Breast epithelium (tissue), 4 donors: ENCODE data around the gene NANOGP8. TPM values are rescaled to one million over a fixed set of nuclear protein-coding genes. Genes with fewer than 3 reads are reported as not detected.
"Not testable (repeated sequence)": the region's sequence is repeated elsewhere in the genome, so short reads cannot be mapped to it uniquely, and the experiment has no call there.

Experiments
- DNase-seq, 2 donors: peaks; one replicate each; pipeline ENCODE4 v3.0.0-alpha.2; 2019; ENCODE audit warnings: low spot score in 2 of 2
- H3K27ac ChIP-seq, 2 donors: fragments of 200-600 bp; sonication (generic) in 1 of 2; one replicate each; pipeline ENCODE4 v1.5.1; 2016 to 2019; ENCODE audit warnings: mild to moderate bottlenecking in 1 of 2
- H3K27me3 ChIP-seq, 2 donors: fragments of 200-600 bp; sonication (generic) in 1 of 2; one replicate each; pipeline versions ENCODE4 v1.5.1 to v1.6.0; 2017 to 2019; ENCODE audit warnings: control low read depth in 1 of 2, mild to moderate bottlenecking in 1 of 2
- H3K36me3 ChIP-seq: fragments of 200-600 bp; one replicate; pipeline ENCODE4 v1.5.1; 2019
- H3K4me1 ChIP-seq, 2 donors: fragments of 200-600 bp; sonication (generic); one replicate each; pipeline ENCODE4 v1.5.1; 2016 to 2019; ENCODE audit warnings: control low read depth in 1 of 2
- H3K4me3 ChIP-seq, 3 donors: fragments of 200-600 bp; sonication (generic); 1 replicate in 2 of 3; 2 replicates in 1 of 3; pipeline ENCODE4 v1.5.1; 2016 to 2019; ENCODE audit warnings: mild to moderate bottlenecking in 3 of 3, moderate library complexity in 2 of 3
- H3K9me3 ChIP-seq, 2 donors: fragments of 200-600 bp; sonication (generic) in 1 of 2; one replicate each; pipeline ENCODE4 v1.5.1; 2016 to 2019; ENCODE audit warnings: control low read depth in 1 of 2
- CTCF ChIP-seq, 3 donors: fragments of 450-650 bp; IDR thresholded peaks; one replicate each; pipeline ENCODE4 v1.5.1; 2016 to 2017; ENCODE audit warnings: antibody characterized with exemption in 3 of 3, mild to moderate bottlenecking in 3 of 3, moderate library complexity in 3 of 3
- POLR2A ChIP-seq: fragments of 450-650 bp; IDR thresholded peaks from one replicate; pipeline ENCODE4 v1.6.1; 2016; ENCODE audit warnings: antibody characterized with exemption, mild to moderate bottlenecking, moderate library complexity
- POLR2AphosphoS5 ChIP-seq, 3 donors: sonication (generic); formaldehyde crosslinking; IDR thresholded peaks; one replicate each; pipeline ENCODE4 v1.6.1; 2017; ENCODE audit warnings: antibody characterized with exemption in 3 of 3
- intact Hi-C: fragments of 100-400 bp; cut with DNase I; formaldehyde crosslinking; loops from one replicate; pipeline ENCODE4 v1.15.1; 2023; ENCODE audit warnings: low total_unique reads
- total RNA-seq, 3 donors: library from RNA; depleted of rRNA; stranded (reverse); fragments of >200 nt; gene quantifications; one replicate each; pipeline ENCODE4 v1.1.0, GENCODE V29; 2016

NANOGP8 gene
- 1 to 10 TPM; 1.1 to 1.3 (median 1.3) TPM for total RNA-seq

GRCh38 chr15:35085176-35085919, at the start of gene NANOGP8:
Gene NANOGP8 (minus strand): TSS chr15:35085295. CDS start chr15:35085110, 185 bp downstream.
- H3K27ac ChIP-seq, H3K9me3 ChIP-seq, intact Hi-C loops, H3K27me3 ChIP-seq, H3K4me3 ChIP-seq, H3K36me3 ChIP-seq, H3K4me1 ChIP-seq, DNase-seq: not testable (repeated sequence)

- Histone ChIP-seq H3K4me1 (no peaks in the 10 kb centered on the region), H3K27me3 (no peaks in the 10 kb centered on the region), H3K27ac (no peak overlapping the region), H3K4me3 (no peak overlapping the region), H3K36me3 (no peaks in the 10 kb centered on the region), H3K9me3 (no peaks in the 10 kb centered on the region)
- intact Hi-C loops, result no loop called here
- TF ChIP-seq POLR2A (no peak), POLR2AphosphoS5 (IDR thresholded peaks at IDR 0.05) (no peak), CTCF (IDR thresholded peaks at IDR 0.05) (no peak)
- DNase-seq, result no peak
Observed at GRCh38 chr15:35134299-35134698, 49.2 kb upstream of the NANOGP8 start.

GRCh38 chr15:35130245-35130644, 45.1 kb upstream of the NANOGP8 start:
- intact Hi-C loops, result no loop called here
- Histone ChIP-seq H3K27me3 (no peaks in the 10 kb centered on the region), H3K36me3 (no peaks in the 10 kb centered on the region), H3K4me1 (no peaks in the 10 kb centered on the region), H3K9me3 (no peaks in the 10 kb centered on the region), H3K4me3 (no peak overlapping the region), H3K27ac (no peak overlapping the region)
- TF ChIP-seq POLR2AphosphoS5 (IDR thresholded peaks at IDR 0.05) (no peak), POLR2A (no peak), CTCF (IDR thresholded peaks at IDR 0.05) (no peak)
- no peak for DNase-seq

GRCh38 chr15:35129361-35129760, 44.3 kb upstream of the NANOGP8 start:
- H3K36me3 ChIP-seq, result no peaks in the 10 kb centered on the region

GRCh38 chr15:35127717-35128116, 42.6 kb upstream of the NANOGP8 start:
- no peak overlapping the region for H3K27ac ChIP-seq
- H3K9me3 ChIP-seq, result no peaks in the 10 kb centered on the region
- TF ChIP-seq POLR2A, result no peak
- no peak for TF ChIP-seq CTCF (IDR thresholded peaks at IDR 0.05)
- no peak for TF ChIP-seq POLR2AphosphoS5 (IDR thresholded peaks at IDR 0.05)
- no peaks in the 10 kb centered on the region for H3K36me3 ChIP-seq
- H3K27me3 ChIP-seq, result no peaks in the 10 kb centered on the region
- intact Hi-C loops, result no loop called here
- no peak overlapping the region for H3K4me3 ChIP-seq
- no peaks in the 10 kb centered on the region for H3K4me1 ChIP-seq
- no peak for DNase-seq

More at GRCh38 chr15:35129361-35129760, 44.3 kb upstream of the NANOGP8 start:
- Histone ChIP-seq H3K9me3 (no peaks in the 10 kb centered on the region), H3K4me1 (no peaks in the 10 kb centered on the region), H3K4me3 (no peak overlapping the region), H3K27me3 (no peaks in the 10 kb centered on the region), H3K27ac (no peak overlapping the region)
- DNase-seq, result no peak
- intact Hi-C loops, result no loop called here
- TF ChIP-seq POLR2A (no peak), POLR2AphosphoS5 (IDR thresholded peaks at IDR 0.05) (no peak), CTCF (IDR thresholded peaks at IDR 0.05) (no peak)
